Activated T-helper 9 cell treated with anti-CD3 and anti-CD28 coated beads, Interleukin-2, amount 50 U/mL, for 16 hours (primary cell): Measurements from ENCODE around the gene SDHAF2.
"Not testable (repeated sequence)": the region's sequence is repeated elsewhere in the genome, so short reads cannot be mapped to it uniquely, and the experiment has no call there.

Experiments used
- DNase-seq: peaks from one replicate; pipeline ENCODE4 v3.0.0-alpha.2; 2020; ENCODE audit warnings: low read depth

SDHAF2 gene

GRCh38 chr11:61476371-61476770 lies 46.4 kb downstream of the SDHAF2 start:
- DNase-seq, result no peak

- no peak for DNase-seq
Observed at GRCh38 chr11:61477126-61477525, 47.2 kb downstream of the SDHAF2 start.

GRCh38 chr11:61477727-61478148 lies 47.8 kb downstream of the SDHAF2 start:
- DNase-seq, result peak; percentile 30

- not testable (repeated sequence) for DNase-seq
Observed at GRCh38 chr11:61479360-61480058, 49.6 kb downstream of the SDHAF2 start.

DNA sequence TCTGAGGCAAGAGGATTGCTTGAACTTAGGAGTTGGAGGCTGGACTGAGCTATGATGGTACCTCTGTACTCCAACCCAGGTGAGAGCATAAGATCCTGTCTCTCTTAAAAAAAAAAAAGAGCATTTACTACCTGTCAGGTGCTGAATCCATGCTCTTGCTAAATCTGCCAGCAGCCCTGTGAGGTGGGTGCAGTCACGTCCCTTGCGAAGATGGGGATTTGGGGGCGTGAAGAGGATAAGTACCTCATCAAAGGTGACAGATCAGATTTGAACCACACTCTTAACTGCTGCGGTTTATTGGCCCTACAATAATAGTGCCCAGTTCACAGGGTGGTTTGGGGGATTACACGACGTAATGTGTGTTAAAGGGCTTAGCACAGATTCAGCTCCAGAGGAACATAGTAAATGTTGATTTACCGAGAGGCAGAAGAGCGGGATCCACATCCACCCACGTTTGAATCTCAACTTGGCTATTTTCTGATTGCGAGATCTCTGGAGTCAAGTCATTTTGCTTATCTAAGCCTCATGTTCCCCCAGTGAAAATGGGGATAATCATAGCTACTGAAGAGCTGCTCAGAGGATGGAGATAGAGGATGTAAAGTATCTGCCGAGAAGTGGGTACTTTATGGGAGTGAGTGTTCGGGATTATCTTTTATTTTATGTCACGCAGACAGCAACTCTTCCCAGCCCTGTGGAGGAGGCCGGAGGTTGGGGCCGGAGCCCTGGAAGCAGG lies 50.5 kb downstream of the SDHAF2 start:
- DNase-seq, result no peak

- no peak for DNase-seq
Observed at GRCh38 chr11:61480994-61481335, 51.0 kb downstream of the SDHAF2 start.

DNA sequence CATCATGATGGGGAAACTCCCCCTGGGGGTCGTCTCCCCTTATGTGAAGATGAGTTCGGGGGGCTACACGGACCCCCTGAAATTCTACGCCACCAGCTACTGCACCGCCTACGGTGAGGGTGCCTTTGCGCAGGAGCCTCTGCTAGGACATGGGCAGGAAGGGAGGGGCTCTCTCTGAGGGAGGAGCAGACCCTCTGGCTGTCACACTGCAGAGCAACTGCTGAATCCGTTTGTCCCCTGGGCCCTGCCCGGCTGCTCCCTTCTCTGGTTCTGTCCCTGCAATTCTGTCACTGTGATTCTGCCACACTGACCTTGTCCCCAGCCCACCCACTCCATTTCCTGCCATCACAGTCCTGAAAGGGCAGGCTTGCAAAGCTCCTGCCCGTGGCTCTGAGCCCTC lies 51.9 kb downstream of the SDHAF2 start:
- no peak for DNase-seq

- DNase-seq, result no peak
Observed at GRCh38 chr11:61482513-61482912, 52.6 kb downstream of the SDHAF2 start.

DNA sequence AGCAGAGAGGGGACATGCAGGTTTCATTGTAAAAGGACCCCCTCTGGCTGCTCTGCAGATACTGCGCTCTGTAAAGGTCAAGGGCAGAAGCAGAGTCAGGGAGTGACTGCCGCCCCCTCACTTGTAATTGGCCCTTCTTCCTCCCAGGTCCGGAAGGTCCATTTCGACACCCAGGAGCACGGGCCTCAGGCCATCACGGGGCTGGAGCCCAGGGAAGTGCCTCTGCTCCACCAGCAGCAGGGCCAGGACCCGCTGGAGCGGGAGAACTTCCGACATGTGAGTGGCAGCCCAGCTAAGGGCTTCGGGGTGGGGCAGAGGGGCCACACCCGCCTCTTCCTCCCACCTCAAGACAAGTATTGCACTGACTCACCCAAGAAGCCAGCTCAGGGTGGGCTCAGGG lies 54.6 kb downstream of the SDHAF2 start:
- no peak for DNase-seq

GRCh38 chr11:61485080-61485479 lies 55.2 kb downstream of the SDHAF2 start:
- no peak for DNase-seq

DNA sequence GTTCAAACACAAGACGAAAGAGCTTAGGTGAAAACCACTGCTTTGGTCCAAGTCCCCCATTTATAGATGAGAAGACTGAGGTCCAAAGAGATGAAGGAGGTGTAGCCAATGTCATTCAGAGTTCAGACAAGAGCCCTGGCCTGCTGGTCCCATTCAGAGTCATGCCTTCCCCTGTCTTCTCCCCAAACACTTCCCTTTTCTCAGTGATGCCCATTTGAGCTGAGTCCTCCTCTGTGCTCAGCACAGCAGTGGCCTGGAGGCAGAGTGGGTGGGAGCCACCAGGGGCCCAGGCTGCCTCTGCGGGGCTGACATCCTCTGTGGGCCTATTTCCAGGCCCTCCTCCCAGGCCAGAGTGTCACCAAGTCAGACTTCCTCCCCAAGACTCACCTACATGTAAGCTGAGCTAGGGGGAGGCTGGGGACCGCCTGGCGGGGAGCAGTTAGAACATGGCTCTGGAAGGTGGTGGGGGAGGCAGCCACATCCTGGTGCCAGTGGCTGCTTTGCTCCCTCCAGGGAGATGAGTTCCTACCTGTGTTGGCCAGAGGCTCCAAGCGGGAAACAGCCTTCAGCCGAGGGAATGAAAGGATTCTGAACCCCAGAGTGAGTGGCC lies 56.2 kb downstream of the SDHAF2 start:
- no peak for DNase-seq

- DNase-seq, result no peak
Observed at GRCh38 chr11:61486779-61487178, 56.9 kb downstream of the SDHAF2 start.

DNA sequence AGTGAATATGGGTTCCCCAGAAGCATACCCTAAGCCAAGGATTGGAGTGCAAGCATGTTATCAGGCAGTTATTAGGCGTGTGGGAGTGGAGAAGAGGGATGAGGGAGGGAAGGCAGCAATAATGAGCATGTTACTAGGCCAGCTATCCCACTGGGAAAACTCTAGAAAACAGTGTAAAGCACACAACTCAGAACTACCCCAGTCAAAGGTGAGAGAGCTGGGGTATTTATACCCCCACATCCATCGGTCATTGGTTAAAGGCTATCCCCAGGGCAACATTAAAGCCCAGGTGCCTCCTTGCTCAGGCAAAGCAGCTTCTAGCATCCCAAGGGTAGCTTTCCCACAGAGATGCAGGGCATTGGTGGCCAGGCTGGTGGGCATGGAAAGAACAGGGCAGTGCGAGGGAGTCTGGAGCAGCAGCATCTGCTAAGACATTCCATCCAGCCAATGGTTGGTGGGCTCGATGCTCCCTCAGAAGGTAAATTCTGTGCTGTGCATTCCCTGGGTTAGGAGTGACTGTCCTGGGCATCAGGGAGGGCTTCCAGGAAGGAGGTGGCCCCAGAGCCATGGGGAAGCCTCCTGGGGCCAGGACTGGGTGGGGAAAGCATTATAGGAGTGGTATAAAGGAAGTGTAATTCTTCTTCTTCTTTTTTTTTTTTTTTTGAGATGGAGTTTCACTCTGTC lies 57.6 kb downstream of the SDHAF2 start:
- no peak for DNase-seq

DNA sequence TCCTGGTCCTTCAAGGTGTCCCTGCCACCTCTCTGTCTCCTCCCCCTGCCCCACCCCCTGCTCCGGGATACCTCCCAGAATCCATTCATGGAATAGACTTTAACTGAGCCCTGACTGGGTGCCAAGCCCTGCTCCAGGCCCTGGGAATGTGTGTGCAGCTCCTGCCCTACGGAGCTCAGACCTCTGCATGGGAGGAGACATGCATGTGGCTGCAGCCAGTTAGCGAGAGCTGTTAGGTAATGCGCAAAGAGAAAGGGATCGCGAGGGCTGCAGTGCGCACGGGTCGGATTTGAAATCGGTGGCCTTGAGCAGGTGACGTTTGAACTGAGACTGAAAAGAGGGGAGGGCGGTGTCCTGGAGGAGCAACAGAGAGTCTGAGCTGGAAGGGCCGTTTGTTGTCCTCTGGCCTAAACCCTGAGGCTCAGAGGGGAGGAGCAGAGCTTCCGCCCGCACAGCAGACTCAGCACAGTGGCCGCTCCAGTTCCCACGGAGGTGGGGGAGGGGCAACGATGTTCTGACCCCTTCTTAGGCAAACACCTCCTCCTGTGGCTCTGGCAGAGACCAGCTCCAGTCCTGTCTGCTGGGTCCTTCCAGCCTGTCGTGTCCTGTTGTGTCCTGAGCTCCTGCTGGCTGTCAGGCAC lies 58.8 kb downstream of the SDHAF2 start:
- DNase-seq, result no peak

GRCh38 chr11:61489833-61490721 lies 60.2 kb downstream of the SDHAF2 start:
- no peak for DNase-seq

GRCh38 chr11:61491736-61492395 lies 61.9 kb downstream of the SDHAF2 start:
- no peak for DNase-seq

DNA sequence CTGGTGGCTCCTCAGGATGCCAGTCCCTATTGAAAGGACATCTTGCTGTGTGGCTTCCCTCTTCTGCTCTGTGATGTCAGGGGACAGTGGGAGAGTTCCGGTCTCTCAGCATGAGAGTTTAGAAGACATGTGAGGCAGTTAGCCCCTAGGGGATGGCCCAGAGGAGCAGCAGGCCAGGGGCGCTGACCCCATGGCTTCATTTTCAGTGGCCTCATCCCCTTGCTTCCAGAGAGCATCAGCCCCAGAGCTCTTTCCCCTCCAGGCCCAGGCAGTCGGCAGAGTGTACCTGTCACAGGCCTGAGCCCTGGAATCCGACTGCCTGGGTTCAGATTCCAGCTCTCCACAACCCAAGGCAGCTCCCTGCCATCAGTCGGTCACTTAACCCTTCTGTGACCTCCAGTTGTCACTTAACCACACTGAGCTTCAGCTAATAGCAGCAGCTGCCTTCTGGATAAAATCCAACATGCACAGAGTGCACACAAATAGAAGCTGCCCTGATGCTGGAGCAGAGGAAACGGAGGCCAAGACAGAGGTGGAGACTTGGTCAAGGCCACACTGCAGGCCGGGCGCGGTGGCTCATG lies 64.5 kb downstream of the SDHAF2 start:
- DNase-seq, result no peak

DNA sequence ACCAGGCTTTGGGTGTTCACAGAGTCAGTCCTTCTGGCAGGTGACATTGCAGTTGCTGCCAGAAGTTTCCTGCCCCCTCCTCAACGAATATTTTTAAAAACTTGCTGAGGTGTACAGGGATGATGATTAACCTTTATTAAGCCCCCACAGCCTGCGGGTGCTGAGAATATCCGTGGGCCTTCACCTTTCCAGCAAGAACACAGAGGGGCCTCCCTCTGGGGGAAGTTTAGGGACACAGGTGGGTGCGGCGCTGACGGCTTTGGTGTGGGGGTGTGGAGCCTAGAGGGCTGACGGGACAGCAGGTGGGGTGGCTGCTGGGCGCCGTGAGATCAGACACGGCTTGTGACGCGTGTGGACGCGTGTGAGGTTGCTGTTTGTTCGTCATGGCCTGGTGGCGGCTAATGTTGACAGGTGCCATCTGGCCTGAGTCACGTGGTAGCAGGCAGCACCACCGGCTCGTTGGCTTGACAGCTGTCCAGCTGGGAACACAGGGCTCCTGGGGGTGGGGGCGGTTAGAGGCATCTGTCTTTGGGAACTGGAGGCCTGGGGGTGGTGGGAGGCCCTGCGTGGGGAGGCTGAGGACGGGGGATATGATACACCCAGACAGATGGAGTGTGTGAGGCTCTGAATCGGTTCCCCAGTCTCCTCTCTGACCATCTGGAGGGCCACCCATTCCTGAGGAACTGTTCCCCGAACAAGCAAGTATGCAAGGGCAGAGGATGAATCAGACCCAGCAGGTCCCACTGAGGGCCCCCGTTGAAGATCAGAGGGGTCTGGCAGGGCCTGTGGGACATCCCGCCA lies 66.1 kb downstream of the SDHAF2 start:
- DNase-seq, result no peak
